HG03571 (cell line): ENCODE data around the gene NLRP10.

Source experiments
- ATAC-seq: cut with Tn5 transposase; IDR thresholded peaks from one replicate; pipeline ENCODE4 v1.9.1; 2021; ENCODE audit not compliant: unreplicated experiment

The NLRP10 gene

GRCh38 chr11:7974668-7975067 is 9.4 kb upstream of the NLRP10 start:
- no peak for ATAC-seq

DNA sequence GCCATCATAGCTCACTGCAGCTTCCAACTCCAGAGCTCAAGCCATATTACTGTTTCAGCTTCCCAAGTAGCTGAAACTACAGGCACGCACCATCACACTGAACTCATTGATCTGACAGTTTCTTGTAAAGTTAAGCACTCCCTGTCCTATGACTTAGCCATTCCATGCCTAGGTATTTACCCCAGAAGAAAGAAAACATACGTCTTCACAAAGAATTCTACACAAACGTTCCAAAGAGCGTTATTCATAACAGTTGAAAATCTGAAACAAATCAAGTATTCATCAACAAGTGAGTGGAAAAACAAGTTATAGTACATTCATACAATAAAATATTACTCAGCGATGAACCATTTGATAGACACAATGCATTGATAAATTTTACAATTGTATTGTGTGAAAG is 7.8 kb upstream of the NLRP10 start:
- no peak for ATAC-seq

DNA sequence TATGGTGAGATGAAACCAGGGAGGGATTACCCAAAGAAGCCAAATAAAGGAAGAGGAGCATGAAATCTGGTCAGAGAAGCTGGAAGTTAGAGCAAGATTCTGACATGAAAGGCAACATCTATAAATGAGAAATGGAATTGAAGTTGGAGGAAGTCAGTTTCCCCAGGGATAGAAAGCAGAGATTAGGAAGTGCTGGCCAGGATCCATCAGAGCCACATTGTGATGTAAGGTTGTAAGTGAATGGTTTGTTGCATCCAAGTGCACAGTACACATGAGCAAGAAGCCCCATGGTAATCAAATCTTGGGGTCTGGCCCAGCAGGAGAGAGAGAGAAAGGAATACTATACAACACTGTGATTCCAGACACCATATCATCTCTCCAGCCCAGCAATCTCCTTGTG is 6.6 kb upstream of the NLRP10 start:
- no peak for ATAC-seq

- ATAC-seq: no peak
Measured at GRCh38 chr11:7969756-7970646, 4.8 kb upstream of the NLRP10 start.

DNA sequence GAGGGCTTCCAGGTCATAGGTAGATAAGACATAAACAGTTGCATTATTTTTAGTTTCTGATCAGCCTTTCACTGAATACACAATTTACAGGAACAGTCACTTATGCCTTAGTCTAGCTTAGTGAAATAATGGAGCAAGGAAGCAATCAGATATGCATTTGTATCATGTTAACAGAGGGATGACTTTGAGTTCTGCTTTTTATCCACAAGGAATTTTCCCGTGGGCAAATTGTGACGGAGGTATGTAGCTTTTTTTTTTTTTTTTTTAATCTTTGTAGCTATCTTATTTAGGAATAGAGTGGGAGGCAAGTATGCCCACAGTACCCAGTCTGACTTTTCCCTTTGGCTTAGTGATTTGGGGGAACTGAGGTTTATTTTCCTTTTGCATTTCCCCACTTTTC is 3.4 kb upstream of the NLRP10 start:
- no peak for ATAC-seq

GRCh38 chr11:7967826-7968225 is 2.6 kb upstream of the NLRP10 start:
- no peak for ATAC-seq

DNA sequence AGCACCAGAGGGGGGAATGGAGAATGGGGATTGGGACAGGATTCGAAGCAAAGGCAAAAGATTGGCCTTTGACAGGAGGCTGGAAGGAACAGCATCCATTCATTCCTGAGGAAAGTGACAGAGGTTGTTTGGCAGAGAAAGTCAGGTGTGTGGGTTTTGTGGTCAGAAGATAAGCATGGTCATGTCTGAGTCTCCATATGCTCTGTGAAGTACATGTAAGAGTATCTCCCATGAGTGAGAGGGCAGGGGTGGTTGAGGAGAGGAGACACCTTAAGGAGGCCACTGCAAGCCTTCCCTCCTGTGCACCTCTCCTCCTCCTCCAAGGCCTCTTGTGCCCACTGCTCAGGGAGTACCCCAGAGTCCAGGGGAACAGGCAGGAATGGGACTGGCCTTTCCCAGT is 1.9 kb upstream of the NLRP10 start:
- ATAC-seq: no peak

GRCh38 chr11:7964873-7965272 is 374 bp downstream of the NLRP10 start:
- ATAC-seq: no peak

DNA sequence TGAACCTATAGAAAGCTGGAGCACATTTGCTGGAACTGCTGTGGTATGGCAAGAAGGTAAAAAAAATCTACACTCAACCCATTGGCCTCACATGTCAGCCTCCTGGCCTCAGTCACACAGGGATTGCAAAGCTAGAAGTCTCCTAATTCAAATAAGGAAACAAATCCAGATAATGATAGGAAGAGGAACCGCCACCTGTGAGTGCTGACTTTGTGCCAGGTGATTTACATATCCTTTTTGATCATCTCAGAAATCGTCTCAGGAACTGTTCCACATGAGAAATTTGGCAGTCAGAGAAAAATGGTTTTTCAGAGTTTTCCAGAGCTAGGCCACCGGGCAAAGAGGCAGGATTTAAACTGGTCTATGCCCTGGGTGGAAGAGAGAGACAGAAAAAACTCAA is 986 bp downstream of the NLRP10 start:
- no peak for ATAC-seq

- ATAC-seq: no peak
Measured at GRCh38 chr11:7955191-7955590, 10.1 kb downstream of the NLRP10 start.

DNA sequence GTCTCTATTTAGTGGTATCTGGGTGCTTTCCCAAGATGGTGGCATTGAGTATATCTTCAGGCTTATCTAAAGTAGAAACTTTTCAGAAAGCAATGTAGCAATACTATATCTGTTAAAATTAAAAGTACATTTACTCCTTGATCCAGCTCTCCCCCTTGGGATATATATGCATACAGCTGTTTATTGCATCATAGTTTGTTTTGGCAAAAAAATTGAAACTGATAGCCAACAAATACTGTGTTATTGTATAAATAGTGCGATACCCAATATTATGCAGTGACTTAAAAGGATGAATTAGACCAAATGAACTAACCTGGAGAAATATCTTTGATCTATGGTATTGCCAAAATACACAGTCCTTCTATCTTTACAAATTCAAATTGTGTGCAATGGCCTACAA is 15.3 kb downstream of the NLRP10 start:
- ATAC-seq: no peak

GRCh38 chr11:7944123-7944522 is 21.1 kb downstream of the NLRP10 start:
- ATAC-seq: no peak

DNA sequence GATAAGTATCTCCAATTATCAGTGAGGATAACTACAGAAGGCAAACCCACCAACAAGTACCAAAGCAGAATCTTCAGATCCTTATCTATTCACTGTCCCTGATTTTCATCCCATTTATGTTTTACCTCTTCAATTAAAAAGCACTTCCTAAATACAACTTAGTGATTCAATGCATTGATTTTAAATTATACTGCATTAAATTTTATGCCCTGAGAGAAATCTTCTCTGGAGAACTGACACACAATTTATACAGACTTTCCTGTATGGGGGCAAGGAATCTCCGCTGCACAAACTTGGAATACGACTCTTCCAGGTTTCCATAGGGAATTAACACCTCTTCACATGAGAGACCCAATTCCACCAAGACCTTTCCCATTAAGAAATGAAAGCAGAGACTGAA is 23.6 kb downstream of the NLRP10 start, which contains the start of gene OR10A3:
OR10A3 (minus strand) TSS at position 101 of the 400 bp plus-strand sequence. CDS start 2,188 bp downstream, outside the sequence.
- no peak for ATAC-seq

DNA sequence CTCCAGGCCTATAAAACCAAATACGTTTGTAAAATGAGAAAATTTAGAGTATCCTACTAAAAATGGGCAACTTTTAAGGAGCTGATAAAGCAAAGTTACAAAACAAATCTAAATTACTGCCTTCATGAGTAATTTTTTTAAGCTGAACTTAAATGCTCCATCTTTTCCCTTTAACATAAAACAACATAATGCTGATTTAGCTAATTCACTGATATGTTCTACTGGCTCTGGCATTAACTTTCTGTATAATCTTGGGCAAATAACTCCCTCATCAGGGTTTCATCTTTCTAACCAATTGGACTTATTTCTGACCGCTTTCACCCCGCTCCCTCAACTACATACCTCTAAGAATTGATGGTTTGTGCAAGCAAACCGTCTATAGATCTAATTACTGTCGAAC is 24.1 kb downstream of the NLRP10 start:
- ATAC-seq: no peak

- ATAC-seq: no peak
Measured at GRCh38 chr11:7936615-7937014, 28.6 kb downstream of the NLRP10 start.

GRCh38 chr11:7931168-7931567 is 34.1 kb downstream of the NLRP10 start, which contains the start of gene OR10A6:
Gene OR10A6, minus strand, starts transcription at chr11:7931268. Its CDS starts 2,606 bp downstream, at chr11:7928662.
- no peak for ATAC-seq

DNA sequence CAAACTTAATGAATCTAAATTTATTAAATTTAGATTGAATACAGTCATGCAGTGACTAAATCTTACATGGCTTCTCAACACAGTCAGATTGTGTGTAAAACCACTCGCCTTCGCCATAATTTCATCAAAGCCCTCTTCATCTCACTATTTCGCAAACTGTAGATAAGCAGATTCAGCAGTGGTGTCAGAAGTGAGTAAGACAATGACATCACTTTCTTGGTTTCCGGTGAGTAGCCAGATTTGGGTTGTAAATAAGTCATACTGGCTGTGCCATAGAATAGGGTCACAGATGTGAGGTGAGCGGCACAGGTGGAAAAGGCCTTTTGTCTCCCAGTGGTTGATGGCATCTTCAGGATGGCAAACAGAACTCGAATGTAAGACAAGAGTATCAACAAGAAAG is 37.6 kb downstream of the NLRP10 start:
- ATAC-seq: no peak

GRCh38 chr11:7924536-7924935 is 40.7 kb downstream of the NLRP10 start:
- no peak for ATAC-seq

DNA sequence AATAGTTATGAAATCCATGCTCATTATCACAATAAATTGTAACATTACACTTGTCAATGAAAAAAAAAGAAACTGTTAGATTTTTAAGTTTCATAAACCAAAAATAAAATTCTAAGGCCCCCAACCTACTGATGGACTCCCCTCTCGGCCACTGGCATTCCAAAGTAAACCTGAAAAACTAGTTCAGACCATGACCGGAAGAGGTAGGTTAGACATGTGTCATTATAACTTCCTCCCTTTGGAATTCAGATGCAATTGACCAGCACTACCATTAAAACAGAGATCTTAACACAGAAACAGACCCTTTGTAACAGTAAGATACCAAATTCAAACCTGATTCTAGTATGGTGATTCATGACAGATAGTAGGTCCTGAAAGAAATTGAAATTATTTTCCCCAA is 47.1 kb downstream of the NLRP10 start:
- no peak for ATAC-seq
